HUES48 (cell line): ENCODE data around the gene GPR151.
"Not testable (repeated sequence)": the region's sequence is repeated elsewhere in the genome, so short reads cannot be mapped to it uniquely, and the experiment has no call there.

Source experiments
- H3K27ac ChIP-seq: one replicate; pipeline ENCODE4 v1.7.0; 2013; ENCODE audit warnings: low read depth, low read length, inconsistent platforms
- H3K27me3 ChIP-seq: 2 replicates; pipeline ENCODE4 v1.6.1; 2013; ENCODE audit warnings: mild to moderate bottlenecking, low read length; ENCODE audit not compliant: control insufficient read depth, insufficient read depth
- H3K36me3 ChIP-seq: 2 replicates; pipeline ENCODE4 v1.6.1; 2013; ENCODE audit warnings: low read length; ENCODE audit not compliant: control insufficient read depth, insufficient read depth
- H3K4me1 ChIP-seq: 2 replicates; pipeline ENCODE4 v1.6.1; 2013; ENCODE audit warnings: mild to moderate bottlenecking, low read length; ENCODE audit not compliant: control insufficient read depth, insufficient read depth
- H3K4me3 ChIP-seq: 2 replicates; pipeline ENCODE4 v1.5.1; 2013; ENCODE audit warnings: mild to moderate bottlenecking, low read depth, low read length
- H3K9ac ChIP-seq: 2 replicates; pipeline ENCODE4 v1.6.1; 2013; ENCODE audit warnings: mild to moderate bottlenecking, low read depth, low read length, moderate library complexity
- H3K9me3 ChIP-seq: 2 replicates; pipeline ENCODE4 v1.6.1; 2013; ENCODE audit warnings: low read length; ENCODE audit not compliant: control insufficient read depth, insufficient read depth

Gene GPR151

DNA sequence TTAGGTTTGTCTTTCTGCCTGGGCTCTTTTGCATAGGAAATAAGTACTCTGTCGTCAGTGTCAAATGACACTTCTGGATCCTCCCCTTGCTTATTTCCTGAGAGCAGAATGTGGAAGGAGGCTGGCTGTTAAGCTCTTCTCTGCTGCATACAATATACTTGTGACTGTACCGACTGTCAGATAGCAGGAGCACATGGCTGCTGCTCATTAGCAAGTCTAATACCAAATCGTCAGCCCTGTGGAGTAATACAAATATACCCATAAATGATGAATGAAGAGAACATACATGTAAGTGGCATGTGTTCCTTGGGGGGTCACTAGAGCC, at the start of gene GPR151:
TSS of gene GPR151 (minus strand) at position 40 of the 325 bp plus-strand sequence. CDS start 77 bp downstream, outside the sequence.
- Histone ChIP-seq H3K9me3 (no peaks in the 10 kb centered on the region), H3K9ac (no peak within 1 kb of the TSS), H3K4me1 (peaks cover 7% of the 10 kb centered on the region), H3K27me3 (no peaks in the 10 kb centered on the region), H3K4me3 (no peak within 1 kb of the TSS), H3K36me3 (peaks cover 16% of the 10 kb centered on the region), H3K27ac (no peak within 1 kb of the TSS)

DNA sequence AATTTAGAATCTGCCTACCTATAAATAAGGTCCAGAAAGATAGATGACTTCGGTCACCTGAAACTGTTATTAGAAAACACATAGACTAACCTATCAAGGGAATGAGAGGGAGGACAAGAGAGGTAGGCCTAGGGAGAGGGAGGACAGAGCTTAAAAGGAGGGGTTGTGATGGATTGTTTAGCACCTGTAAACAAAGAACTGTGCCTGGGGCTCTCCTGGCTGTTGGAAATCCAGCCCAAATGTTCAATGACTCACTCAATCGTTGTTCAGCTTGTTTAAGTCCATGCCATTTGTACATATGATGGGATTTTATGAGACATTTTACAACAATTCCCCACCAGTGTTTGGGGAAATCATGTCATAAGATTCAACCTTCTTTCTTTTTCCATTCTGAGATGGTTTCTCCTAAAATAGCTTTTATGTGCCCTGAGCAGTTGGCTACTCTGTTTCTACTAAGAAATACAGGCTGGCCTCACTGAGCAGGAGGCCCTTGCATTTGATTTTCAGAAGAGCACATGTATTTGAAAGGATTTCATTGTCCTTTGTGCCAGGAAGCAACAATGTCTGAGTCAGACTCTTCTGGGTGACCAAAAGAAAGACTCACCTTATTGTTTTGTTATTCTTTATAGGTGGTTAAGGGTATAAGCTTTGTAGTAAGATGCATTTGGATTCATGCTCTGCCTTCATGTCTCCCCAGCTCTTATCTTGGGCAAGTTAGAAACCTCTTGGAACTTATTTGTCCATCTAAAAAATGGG, 48.2 kb upstream of the GPR151 start:
- Histone ChIP-seq H3K4me1 (peaks cover 31% of the 10 kb centered on the region), H3K27ac (no peak overlapping the region), H3K9ac (no peak overlapping the region), H3K4me3 (no peak overlapping the region), H3K36me3 (no peaks in the 10 kb centered on the region), H3K9me3 (no peaks in the 10 kb centered on the region), H3K27me3 (no peaks in the 10 kb centered on the region)

- no peaks in the 10 kb centered on the region for H3K27me3 ChIP-seq
- no peak overlapping the region for H3K27ac ChIP-seq
- no peak overlapping the region for H3K4me3 ChIP-seq
- H3K4me1 ChIP-seq: peaks cover 31% of the 10 kb centered on the region
- H3K9me3 ChIP-seq: 0 out of 2 replicates have a peak, but pooled peaks cover 1% of the 10 kb centered on the region
- H3K36me3 ChIP-seq: no peaks in the 10 kb centered on the region
- H3K9ac ChIP-seq: no peak overlapping the region
Observed at GRCh38 chr5:146562461-146562860, 46.5 kb upstream of the GPR151 start.

DNA sequence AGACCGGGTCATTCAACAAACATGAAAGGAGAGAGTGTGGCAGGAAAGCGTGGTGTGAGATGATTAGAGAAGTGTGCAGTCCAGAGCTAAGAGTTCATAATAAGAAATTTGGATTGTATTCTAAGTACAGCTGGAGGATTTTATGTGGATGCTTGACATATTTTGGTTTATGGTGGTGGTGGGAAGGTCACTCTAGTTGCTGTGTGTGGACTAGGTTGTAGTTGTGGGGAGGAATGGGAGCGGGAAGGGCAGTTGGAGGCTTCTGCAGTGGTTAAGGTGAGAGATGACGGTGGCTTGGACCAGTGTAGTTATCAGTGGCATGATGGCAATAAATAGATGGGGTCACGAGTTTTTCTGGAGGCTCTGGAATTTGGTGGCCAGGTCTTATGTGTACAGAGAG, 45.7 kb upstream of the GPR151 start:
- H3K36me3 ChIP-seq: no peaks in the 10 kb centered on the region
- H3K27me3 ChIP-seq: no peaks in the 10 kb centered on the region
- peaks cover 5% of the 10 kb centered on the region; the same call in 1 of the 2 replicates for H3K9me3 ChIP-seq
- H3K4me1 ChIP-seq: peaks cover 31% of the 10 kb centered on the region
- no peak overlapping the region for H3K4me3 ChIP-seq
- no peak overlapping the region for H3K27ac ChIP-seq
- H3K9ac ChIP-seq: no peak overlapping the region

DNA sequence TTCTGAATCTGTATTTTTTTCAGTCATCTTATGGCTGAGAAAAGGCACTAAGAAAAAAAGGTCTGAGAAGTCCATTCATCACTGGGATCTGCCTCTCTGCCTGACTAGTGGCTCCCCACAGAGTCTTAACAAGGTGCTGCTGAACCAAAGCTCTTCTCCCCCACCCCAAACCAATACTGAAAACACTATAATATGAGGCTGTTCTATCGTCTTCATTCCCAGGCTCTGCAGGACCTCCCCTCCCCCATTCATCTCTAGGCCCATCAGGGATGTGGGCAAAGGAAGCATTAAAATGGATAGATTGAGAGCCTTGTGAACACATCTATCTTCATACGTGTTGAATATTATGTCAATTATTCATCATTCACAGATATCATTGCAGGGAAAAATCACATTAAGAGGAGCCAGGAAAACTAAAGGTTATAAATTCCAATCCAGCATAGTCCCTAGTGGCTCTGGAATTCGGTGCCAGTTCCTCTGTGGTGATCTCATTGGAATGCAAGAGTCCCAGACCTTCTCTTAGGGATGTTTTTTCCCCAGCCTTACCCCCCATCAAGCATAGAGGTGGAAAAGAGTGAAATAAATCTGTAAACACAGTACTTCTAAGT, 44.3 kb upstream of the GPR151 start:
- no peak overlapping the region; the same call in 1 of the 2 replicates for H3K4me3 ChIP-seq
- no peaks in the 10 kb centered on the region for H3K27me3 ChIP-seq
- H3K4me1 ChIP-seq: peaks cover 27% of the 10 kb centered on the region
- H3K36me3 ChIP-seq: no peaks in the 10 kb centered on the region
- peak overlapping the region; percentile 62 for H3K27ac ChIP-seq
- peaks cover 5% of the 10 kb centered on the region; the same call in 1 of the 2 replicates for H3K9me3 ChIP-seq
- peak overlapping the region; percentile 18; the same call in 1 of the 2 replicates for H3K9ac ChIP-seq

GRCh38 chr5:146556884-146557283, 40.9 kb upstream of the GPR151 start:
- H3K4me3 ChIP-seq, H3K9ac ChIP-seq, H3K9me3 ChIP-seq, H3K27ac ChIP-seq, H3K36me3 ChIP-seq, H3K27me3 ChIP-seq: not testable (repeated sequence)
- peaks cover 14% of the 10 kb centered on the region for H3K4me1 ChIP-seq

- H3K36me3 ChIP-seq: no peaks in the 10 kb centered on the region
- H3K27ac ChIP-seq: no peak overlapping the region
- H3K27me3 ChIP-seq: no peaks in the 10 kb centered on the region
- H3K9me3 ChIP-seq: peaks cover 5% of the 10 kb centered on the region; the same call in 1 of the 2 replicates
- no peaks in the 10 kb centered on the region for H3K4me1 ChIP-seq
- no peak overlapping the region for H3K9ac ChIP-seq
- no peak overlapping the region for H3K4me3 ChIP-seq
Observed at GRCh38 chr5:146553446-146553845, 37.5 kb upstream of the GPR151 start.

DNA sequence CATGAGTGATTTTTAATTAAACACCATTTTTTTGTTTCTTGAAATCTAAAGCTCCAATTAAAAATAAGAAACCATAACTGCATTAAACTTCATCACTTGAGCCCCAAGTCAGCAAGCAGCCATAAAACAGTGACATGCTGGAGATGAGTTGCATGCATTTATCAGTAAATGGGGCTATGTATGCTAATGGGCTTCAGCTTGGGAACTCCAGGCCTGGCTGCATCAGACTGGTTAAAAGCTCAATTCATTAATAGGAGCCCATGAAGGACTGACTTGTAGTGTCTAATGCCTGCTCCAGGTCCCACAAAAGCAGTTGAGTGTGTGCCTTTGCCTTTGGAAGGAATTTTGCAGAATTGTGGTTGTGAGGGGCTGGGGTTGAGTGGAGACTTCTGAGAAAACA, 33.6 kb upstream of the GPR151 start:
- no peak overlapping the region for H3K9ac ChIP-seq
- no peaks in the 10 kb centered on the region for H3K36me3 ChIP-seq
- H3K4me1 ChIP-seq: no peaks in the 10 kb centered on the region
- H3K27me3 ChIP-seq: no peaks in the 10 kb centered on the region
- no peak overlapping the region for H3K27ac ChIP-seq
- H3K4me3 ChIP-seq: no peak overlapping the region
- no peaks in the 10 kb centered on the region for H3K9me3 ChIP-seq

DNA sequence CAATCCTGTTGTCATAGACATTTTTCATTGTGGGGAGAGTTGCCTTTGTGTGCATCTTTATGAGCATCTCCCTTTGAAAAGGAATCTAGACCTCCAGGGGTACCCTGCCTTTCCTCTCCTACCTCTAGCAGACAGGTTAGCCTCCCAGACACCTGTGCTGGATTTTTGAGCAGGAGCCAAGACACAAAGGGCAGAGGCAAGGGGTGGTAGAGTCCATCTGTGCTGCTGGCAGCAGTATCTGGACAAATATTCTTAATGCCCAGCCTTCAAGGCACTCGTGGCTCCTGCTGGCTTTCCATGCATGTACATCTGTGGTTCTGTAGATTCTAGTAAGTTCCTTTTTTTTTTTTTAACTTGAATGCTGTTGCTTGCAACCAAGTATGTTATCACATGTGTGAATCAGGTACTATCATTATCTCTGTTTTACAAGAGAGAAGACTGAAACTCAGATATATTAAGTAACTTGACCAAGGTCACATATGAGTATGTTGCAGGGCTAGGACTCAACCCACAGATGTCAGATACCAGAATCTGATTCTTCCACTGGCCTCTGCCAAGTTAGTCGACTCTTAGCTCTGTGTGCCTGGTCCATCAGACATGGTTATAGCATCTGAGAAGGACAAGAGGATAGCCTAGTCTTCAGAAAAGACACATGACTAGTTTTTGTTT, 32.9 kb upstream of the GPR151 start:
- Histone ChIP-seq H3K27me3 (no peaks in the 10 kb centered on the region), H3K27ac (no peak overlapping the region), H3K9ac (no peak overlapping the region), H3K4me1 (no peaks in the 10 kb centered on the region), H3K9me3 (no peaks in the 10 kb centered on the region), H3K36me3 (no peaks in the 10 kb centered on the region), H3K4me3 (no peak overlapping the region)

DNA sequence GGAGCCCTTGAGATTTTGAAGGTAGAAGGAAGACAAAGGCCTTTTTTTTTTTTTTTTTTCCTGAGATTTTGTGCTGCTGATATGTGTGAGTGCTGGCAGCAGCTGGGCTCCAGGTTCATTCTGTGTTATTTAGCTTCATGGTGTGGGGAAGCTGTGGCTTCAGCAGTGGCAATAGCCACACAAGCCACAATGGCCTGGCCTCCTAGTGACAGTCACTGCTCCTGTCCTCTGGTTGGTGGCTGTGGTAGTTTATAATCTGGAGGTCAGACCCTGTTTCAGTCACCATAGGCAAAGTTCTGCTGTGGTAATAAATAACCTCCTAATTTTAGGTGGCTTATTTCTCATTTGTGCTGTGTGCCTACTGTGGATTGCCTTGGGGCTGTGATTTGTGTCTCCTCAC, 28.2 kb upstream of the GPR151 start:
- 0 out of 2 replicates have a peak, but pooled peaks cover 2% of the 10 kb centered on the region for H3K4me1 ChIP-seq
- no peak overlapping the region for H3K27ac ChIP-seq
- H3K9ac ChIP-seq: no peak overlapping the region
- no peaks in the 10 kb centered on the region for H3K36me3 ChIP-seq
- H3K9me3 ChIP-seq: no peaks in the 10 kb centered on the region
- H3K27me3 ChIP-seq: no peaks in the 10 kb centered on the region
- no peak overlapping the region for H3K4me3 ChIP-seq
